CD4-positive, alpha-beta T cell (primary cell): Measurements from ENCODE around the gene BDNF. TPM values are rescaled to one million over a fixed set of nuclear protein-coding genes. Genes with fewer than 3 reads are reported as not detected.

Experiments used
- ATAC-seq: fragments of 200-7000 bp; cut with Tn5 transposase; one replicate; pipeline ENCODE4 v1.10.0; 2022; ENCODE audit warnings: mild to moderate bottlenecking; ENCODE audit not compliant: poor library complexity
- CTCF ChIA-PET: fragments of 350-600 bp; sonication (Branson Sonifier 250); formaldehyde crosslinking; loops from one replicate; lab custom pipeline; 2021; ENCODE audit warnings: antibody characterized with exemption, inconsistent platforms; lab: Charles Lee
- POLR2A ChIA-PET: fragments of 350-600 bp; sonication (Branson Sonifier 250); formaldehyde crosslinking; loops from one replicate; lab custom pipeline; 2021; ENCODE audit warnings: antibody characterized with exemption, inconsistent platforms; lab: Charles Lee
- DNase-seq, 14 experiments: peaks; one replicate each; pipeline ENCODE4 v3.0.0-alpha.2; 2013 to 2020; ENCODE audit warnings: mixed read lengths in 2 of 14
- H3K27ac ChIP-seq, 2 donors: one replicate each; pipeline versions ENCODE4 v1.5.1 to v1.7.0; 2013; ENCODE audit warnings: low read length in 2 of 2, low read depth in 1 of 2, mild to moderate bottlenecking in 1 of 2
- H3K27me3 ChIP-seq, 2 experiments: 1 replicate in 1 of 2; 2 replicates in 1 of 2; pipeline versions ENCODE4 v1.6.1 to v1.7.0; 2013; ENCODE audit warnings: low read length in 2 of 2, control low read depth in 1 of 2, mild to moderate bottlenecking in 1 of 2, moderate library complexity in 1 of 2; ENCODE audit not compliant: insufficient read depth in 2 of 2, control insufficient read depth in 1 of 2
- H3K36me3 ChIP-seq: one replicate; pipeline ENCODE4 v1.6.1; 2013; ENCODE audit warnings: low read length, control low read depth; ENCODE audit not compliant: insufficient read depth
- H3K4me1 ChIP-seq: one replicate; pipeline ENCODE4 v1.6.1; 2013; ENCODE audit warnings: low read length, control low read depth; ENCODE audit not compliant: insufficient read depth
- H3K4me3 ChIP-seq: one replicate; pipeline ENCODE4 v1.5.1; 2013; ENCODE audit warnings: mild to moderate bottlenecking, low read length, moderate library complexity
- H3K9me3 ChIP-seq, 2 experiments: 1 replicate in 1 of 2; 2 replicates in 1 of 2; pipeline versions ENCODE4 v1.6.1 to v1.7.0; 2013; ENCODE audit warnings: low read length in 2 of 2, mild to moderate bottlenecking in 2 of 2, control low read depth in 1 of 2, moderate library complexity in 1 of 2; ENCODE audit not compliant: control insufficient read depth in 1 of 2, insufficient read depth in 1 of 2
- H3K27ac Mint-ChIP-seq: one replicate; pipeline ENCODE4 v1.8.0; 2020; ENCODE audit warnings: mixed read lengths
- H3K27me3 Mint-ChIP-seq: one replicate; pipeline ENCODE4 v1.8.0; 2021; ENCODE audit warnings: mixed read lengths
- H3K36me3 Mint-ChIP-seq: one replicate; pipeline ENCODE4 v1.8.0; 2021; ENCODE audit warnings: low read depth, mixed read lengths
- H3K4me1 Mint-ChIP-seq: one replicate; pipeline ENCODE4 v1.8.0; 2021; ENCODE audit warnings: low read depth, mixed read lengths
- H3K4me3 Mint-ChIP-seq: one replicate; pipeline ENCODE4 v1.8.0; 2020; ENCODE audit warnings: mild to moderate bottlenecking, mixed read lengths
- H3K9me3 Mint-ChIP-seq: one replicate; pipeline ENCODE4 v1.8.0; 2020; ENCODE audit warnings: mixed read lengths
- CTCF ChIP-seq: fragments of 200-600 bp; IDR thresholded peaks from one replicate; pipeline ENCODE4 v1.8.0; 2022; ENCODE audit warnings: antibody characterized with exemption, mild to moderate bottlenecking
- intact Hi-C, 2 experiments: fragments of 100-400 bp; cut with DNase I in 1 of 2; cut with micrococcal nuclease in 1 of 2; formaldehyde crosslinking; loops; one replicate each; pipeline versions ENCODE4 v1.15.1 to v1.9.0; 2023 to 2025; cut with DNase I, micrococcal nuclease
- total RNA-seq, 174 experiments: library from RNA in 2 of 174; stranded (reverse) in 2 of 174; gene quantifications; one replicate each; pipeline ENCODE4 v1.2.3 and lab custom pipeline; 2021 to 2026

The BDNF gene
- total RNA-seq, 2 experiments from 2014 or later = not detected

DNA sequence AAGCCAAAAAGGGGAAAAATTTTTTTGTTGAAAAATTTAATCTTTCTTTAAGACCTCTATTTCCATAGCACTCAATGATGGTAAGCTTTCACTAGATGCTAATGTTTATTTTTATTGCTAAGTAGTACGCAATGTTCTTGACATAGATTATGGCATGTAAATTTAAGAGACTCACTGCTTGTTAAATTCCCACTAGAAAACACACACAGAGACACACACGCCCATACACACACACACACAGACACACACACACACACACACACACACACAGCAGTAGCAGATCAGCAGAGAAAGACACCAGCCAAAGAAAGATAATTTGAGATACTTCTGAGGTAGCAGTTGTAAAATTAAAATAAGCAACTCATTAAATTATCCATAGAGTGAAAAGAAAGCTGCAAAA, 16.0 kb upstream of the BDNF start:
- TF ChIP-seq CTCF = no peak
- Histone ChIP-seq H3K4me1 (no peaks in the 10 kb centered on the region), H3K4me3 (no peak overlapping the region), H3K36me3 (no peaks in the 10 kb centered on the region), H3K27me3 (peaks cover 29 to 58% of the 10 kb centered on the region in 2 experiments), H3K27ac (no peak overlapping the region), H3K9me3 (peaks cover 11 to 18% of the 10 kb centered on the region in 2 experiments)
- Mint-ChIP-seq H3K9me3 (peaks cover 8% of the 10 kb centered on the region), H3K27me3 (peaks cover 81% of the 10 kb centered on the region), H3K27ac (no peak overlapping the region), H3K36me3 (no peaks in the 10 kb centered on the region), H3K4me1 (peaks cover 4% of the 10 kb centered on the region), H3K4me3 (no peak overlapping the region)
- POLR2A ChIA-PET = no interaction called here
- DNase-seq = no peak
- ATAC-seq = no peak
- intact Hi-C loops = no loop called here
- CTCF ChIA-PET = no interaction called here

GRCh38 chr11:27711725-27712124, 11.5 kb upstream of the BDNF start:
- no peaks in the 10 kb centered on the region for H3K9me3 Mint-ChIP-seq

DNA sequence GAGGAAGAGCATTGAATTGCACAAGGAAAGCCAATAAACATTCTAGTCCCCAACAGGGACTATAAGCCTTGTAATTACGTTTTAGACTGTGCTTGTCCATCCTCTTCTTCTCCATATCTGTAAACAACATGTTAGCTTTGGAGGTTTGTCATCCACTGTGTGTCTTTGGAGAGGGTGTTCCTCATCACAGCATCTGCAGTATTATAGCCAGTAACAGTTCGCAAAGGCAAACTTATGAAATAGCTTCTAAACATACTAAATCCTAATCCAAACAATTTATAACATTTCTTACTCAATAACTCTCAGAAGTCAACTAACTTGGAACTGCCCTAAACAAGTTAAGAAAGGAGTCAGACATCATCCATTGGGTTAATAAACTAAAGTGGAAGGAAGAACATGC, 10.3 kb upstream of the BDNF start:
- Histone ChIP-seq H3K27me3 (peaks cover 3 to 24% of the 10 kb centered on the region in 2 experiments), H3K27ac (no peak overlapping the region), H3K4me1 (no peaks in the 10 kb centered on the region), H3K4me3 (no peak overlapping the region), H3K36me3 (no peaks in the 10 kb centered on the region), H3K9me3 (no peaks in the 10 kb centered on the region)
- DNase-seq (no peak), ATAC-seq (no peak)
- H3K4me1 Mint-ChIP-seq = no peaks in the 10 kb centered on the region
- H3K4me3 Mint-ChIP-seq = no peak overlapping the region
- no peaks in the 10 kb centered on the region for H3K36me3 Mint-ChIP-seq
- no peaks in the 10 kb centered on the region for H3K9me3 Mint-ChIP-seq
- H3K27ac Mint-ChIP-seq = no peak overlapping the region
- intact Hi-C loops = no loop called here
- TF ChIP-seq CTCF = no peak
- H3K27me3 Mint-ChIP-seq = peaks cover 54% of the 10 kb centered on the region
- ChIA-PET CTCF (no interaction called here), POLR2A (no interaction called here)

More at GRCh38 chr11:27711725-27712124, 11.5 kb upstream of the BDNF start:
- Histone ChIP-seq H3K27me3 (peaks cover 3 to 20% of the 10 kb centered on the region in 2 experiments), H3K4me3 (no peak overlapping the region), H3K9me3 (no peaks in the 10 kb centered on the region), H3K27ac (no peak overlapping the region), H3K4me1 (no peaks in the 10 kb centered on the region), H3K36me3 (no peaks in the 10 kb centered on the region)
- no peak for DNase-seq
- Mint-ChIP-seq H3K27ac (no peak overlapping the region), H3K4me1 (no peaks in the 10 kb centered on the region), H3K4me3 (no peak overlapping the region), H3K27me3 (peaks cover 57% of the 10 kb centered on the region), H3K36me3 (no peaks in the 10 kb centered on the region)
- no peak for TF ChIP-seq CTCF
- CTCF ChIA-PET = no interaction called here
- ATAC-seq = no peak
- POLR2A ChIA-PET = no interaction called here
- intact Hi-C loops = no loop called here
